ENCODE results near the gene DUS4L. TPM values are rescaled to one million over a fixed set of nuclear protein-coding genes. Genes with fewer than 3 reads are reported as not detected.

Gene DUS4L
- total RNA-seq, 1 experiment from 2014 or later = 9.1 TPM

- in situ Hi-C loops (cut with HindIII; ENCODE audit: low pct_unique_long_range_greater_than_20kb, low sequenced_read_pairs) (no loop called here), intact Hi-C loops (cut with micrococcal nuclease; ENCODE audit: unreplicated experiment) (loop anchor here (10.0 kb wide), 1 partner anchor 127 kb away; no protein-coding TSS in a partner anchor)
- peaks cover 28% of the 10 kb centered on the region for H3K36me3 ChIP-seq (ENCODE audit: control insufficient read depth, insufficient read depth, low read length)
- no TSS peak for BruUV-seq (replicated peaks)
- ATAC-seq (no peak), DNase-seq (ENCODE audit: low read depth, low spot score) (no peak)
- ChIA-PET CTCF (no interaction called here), POLR2A (no interaction called here)
- H3K27ac ChIP-seq (ENCODE audit: low read length) = no peak overlapping the region
- TF ChIP-seq TCF7L2 (IDR thresholded peaks at IDR 0.05; ENCODE audit: low read depth, low read length) = no peak
- no peak for TF ChIP-seq SIN3A (IDR thresholded peaks at IDR 0.05; ENCODE audit: borderline replicate concordance, insufficient read depth, low read depth, low read length)
- no peak for TF ChIP-seq POLR2AphosphoS5 (IDR thresholded peaks at IDR 0.05; ENCODE audit: low read depth, low read length)
- TF ChIP-seq, protein P1, sequence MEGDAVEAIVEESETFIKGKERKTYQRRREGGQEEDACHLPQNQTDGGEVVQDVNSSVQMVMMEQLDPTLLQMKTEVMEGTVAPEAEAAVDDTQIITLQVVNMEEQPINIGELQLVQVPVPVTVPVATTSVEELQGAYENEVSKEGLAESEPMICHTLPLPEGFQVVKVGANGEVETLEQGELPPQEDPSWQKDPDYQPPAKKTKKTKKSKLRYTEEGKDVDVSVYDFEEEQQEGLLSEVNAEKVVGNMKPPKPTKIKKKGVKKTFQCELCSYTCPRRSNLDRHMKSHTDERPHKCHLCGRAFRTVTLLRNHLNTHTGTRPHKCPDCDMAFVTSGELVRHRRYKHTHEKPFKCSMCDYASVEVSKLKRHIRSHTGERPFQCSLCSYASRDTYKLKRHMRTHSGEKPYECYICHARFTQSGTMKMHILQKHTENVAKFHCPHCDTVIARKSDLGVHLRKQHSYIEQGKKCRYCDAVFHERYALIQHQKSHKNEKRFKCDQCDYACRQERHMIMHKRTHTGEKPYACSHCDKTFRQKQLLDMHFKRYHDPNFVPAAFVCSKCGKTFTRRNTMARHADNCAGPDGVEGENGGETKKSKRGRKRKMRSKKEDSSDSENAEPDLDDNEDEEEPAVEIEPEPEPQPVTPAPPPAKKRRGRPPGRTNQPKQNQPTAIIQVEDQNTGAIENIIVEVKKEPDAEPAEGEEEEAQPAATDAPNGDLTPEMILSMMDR (IDR thresholded peaks at IDR 0.05) = no peak
- H3K4me3 ChIP-seq (ENCODE audit: low read depth in 2 of 2, low read length in 2 of 2) = no peak overlapping the region
- no peaks in the 10 kb centered on the region for H3K4me1 ChIP-seq (ENCODE audit: control insufficient read depth, insufficient read depth, low read length)
- H3K9me3 ChIP-seq (ENCODE audit: control insufficient read depth, insufficient read depth, low read depth, low read length) = no peaks in the 10 kb centered on the region
- H3K27me3 ChIP-seq (ENCODE audit: control insufficient read depth, insufficient read depth, low read length) = no peaks in the 10 kb centered on the region
These were observed 34.2 kb downstream of the DUS4L start for GRCh38 chr7:107597953-107598352.

GRCh38 chr7:107599262-107599661, 35.5 kb downstream of the DUS4L start:
- in situ Hi-C loops (cut with HindIII; ENCODE audit: low pct_unique_long_range_greater_than_20kb, low sequenced_read_pairs) (no loop called here), intact Hi-C loops (cut with micrococcal nuclease; ENCODE audit: unreplicated experiment) (loop anchor here (10.0 kb wide), 1 partner anchor 126 kb away; no protein-coding TSS in a partner anchor)
- Histone ChIP-seq H3K9me3 (ENCODE audit: control insufficient read depth, insufficient read depth, low read depth, low read length) (no peaks in the 10 kb centered on the region), H3K27me3 (ENCODE audit: control insufficient read depth, insufficient read depth, low read length) (no peaks in the 10 kb centered on the region), H3K27ac (ENCODE audit: low read length) (no peak overlapping the region), H3K4me1 (ENCODE audit: control insufficient read depth, insufficient read depth, low read length) (no peaks in the 10 kb centered on the region), H3K36me3 (ENCODE audit: control insufficient read depth, insufficient read depth, low read length) (peaks cover 28% of the 10 kb centered on the region), H3K4me3 (ENCODE audit: low read depth in 2 of 2, low read length in 2 of 2) (no peak overlapping the region)
- ChIA-PET POLR2A (interaction anchor here (0.6 kb wide), 1 partner anchor 31 kb away, joined by 4 read pairs; no protein-coding TSS in a partner anchor), CTCF (interaction anchor here (0.5 kb wide), 1 partner anchor 9 kb away, joined by 4 read pairs; no protein-coding TSS in a partner anchor)
- TF ChIP-seq TCF7L2 (IDR thresholded peaks at IDR 0.05; ENCODE audit: low read depth, low read length) = no peak
- TF ChIP-seq, protein P2, sequence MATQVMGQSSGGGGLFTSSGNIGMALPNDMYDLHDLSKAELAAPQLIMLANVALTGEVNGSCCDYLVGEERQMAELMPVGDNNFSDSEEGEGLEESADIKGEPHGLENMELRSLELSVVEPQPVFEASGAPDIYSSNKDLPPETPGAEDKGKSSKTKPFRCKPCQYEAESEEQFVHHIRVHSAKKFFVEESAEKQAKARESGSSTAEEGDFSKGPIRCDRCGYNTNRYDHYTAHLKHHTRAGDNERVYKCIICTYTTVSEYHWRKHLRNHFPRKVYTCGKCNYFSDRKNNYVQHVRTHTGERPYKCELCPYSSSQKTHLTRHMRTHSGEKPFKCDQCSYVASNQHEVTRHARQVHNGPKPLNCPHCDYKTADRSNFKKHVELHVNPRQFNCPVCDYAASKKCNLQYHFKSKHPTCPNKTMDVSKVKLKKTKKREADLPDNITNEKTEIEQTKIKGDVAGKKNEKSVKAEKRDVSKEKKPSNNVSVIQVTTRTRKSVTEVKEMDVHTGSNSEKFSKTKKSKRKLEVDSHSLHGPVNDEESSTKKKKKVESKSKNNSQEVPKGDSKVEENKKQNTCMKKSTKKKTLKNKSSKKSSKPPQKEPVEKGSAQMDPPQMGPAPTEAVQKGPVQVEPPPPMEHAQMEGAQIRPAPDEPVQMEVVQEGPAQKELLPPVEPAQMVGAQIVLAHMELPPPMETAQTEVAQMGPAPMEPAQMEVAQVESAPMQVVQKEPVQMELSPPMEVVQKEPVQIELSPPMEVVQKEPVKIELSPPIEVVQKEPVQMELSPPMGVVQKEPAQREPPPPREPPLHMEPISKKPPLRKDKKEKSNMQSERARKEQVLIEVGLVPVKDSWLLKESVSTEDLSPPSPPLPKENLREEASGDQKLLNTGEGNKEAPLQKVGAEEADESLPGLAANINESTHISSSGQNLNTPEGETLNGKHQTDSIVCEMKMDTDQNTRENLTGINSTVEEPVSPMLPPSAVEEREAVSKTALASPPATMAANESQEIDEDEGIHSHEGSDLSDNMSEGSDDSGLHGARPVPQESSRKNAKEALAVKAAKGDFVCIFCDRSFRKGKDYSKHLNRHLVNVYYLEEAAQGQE (IDR thresholded peaks at IDR 0.05; ENCODE audit: insufficient read depth in 1 of 2, low read depth in 2 of 2, low read length in 1 of 2) = no peak
- no peak for TF ChIP-seq SIN3A (IDR thresholded peaks at IDR 0.05; ENCODE audit: borderline replicate concordance, insufficient read depth, low read depth, low read length)
- no peak for TF ChIP-seq POLR2AphosphoS5 (IDR thresholded peaks at IDR 0.05; ENCODE audit: low read depth, low read length)
- TF ChIP-seq, protein P1 (IDR thresholded peaks at IDR 0.05) = no peak
- BruUV-seq (replicated peaks) = no TSS peak
- no peak for DNase-seq (ENCODE audit: low read depth, low spot score)
- ATAC-seq = no peak
